ENCODE data around the gene DPY19L2. TPM values are rescaled to one million over a fixed set of nuclear protein-coding genes. Genes with fewer than 3 reads are reported as not detected.
"Not testable (repeated sequence)": the region's sequence is repeated elsewhere in the genome, so short reads cannot be mapped to it uniquely, and the experiment has no call there.

The DPY19L2 gene
- 10 to 100 TPM; 17.3 to 29.0 (median 27.4) TPM for polyA plus RNA-seq (ENCODE audit: insufficient read depth in 1 of 5, insufficient read length in 5 of 5, low replicate concordance in 1 of 5)
- long read RNA-seq, donor 1, partial matches to known transcripts, result 0 of 1 reads
- long read RNA-seq, donor 1, other reads (novel, unspliced or antisense), result 0 of 1 reads
- long read RNA-seq, donor 2, result 0 reads
- long read RNA-seq, donor 3, partial matches to known transcripts, result 0 of 1 reads
- long read RNA-seq, donor 3, other reads (novel, unspliced or antisense), result 0 of 1 reads
- long read RNA-seq, donor 4, result 0 reads
- long read RNA-seq, donor 5, partial matches to known transcripts, result 0 of 1 reads
- long read RNA-seq, donor 5, other reads (novel, unspliced or antisense), result 0 of 1 reads
- long read RNA-seq, donor 6, partial matches to known transcripts, result 0 of 1 reads
- long read RNA-seq, donor 6, other reads (novel, unspliced or antisense), result 0 of 1 reads
- long read RNA-seq, donor 7, result 0 reads
- long read RNA-seq, donor 8, partial matches to known transcripts, result 0 of 2 reads
- long read RNA-seq, donor 8, other reads (novel, unspliced or antisense), result 0 of 2 reads

DNA sequence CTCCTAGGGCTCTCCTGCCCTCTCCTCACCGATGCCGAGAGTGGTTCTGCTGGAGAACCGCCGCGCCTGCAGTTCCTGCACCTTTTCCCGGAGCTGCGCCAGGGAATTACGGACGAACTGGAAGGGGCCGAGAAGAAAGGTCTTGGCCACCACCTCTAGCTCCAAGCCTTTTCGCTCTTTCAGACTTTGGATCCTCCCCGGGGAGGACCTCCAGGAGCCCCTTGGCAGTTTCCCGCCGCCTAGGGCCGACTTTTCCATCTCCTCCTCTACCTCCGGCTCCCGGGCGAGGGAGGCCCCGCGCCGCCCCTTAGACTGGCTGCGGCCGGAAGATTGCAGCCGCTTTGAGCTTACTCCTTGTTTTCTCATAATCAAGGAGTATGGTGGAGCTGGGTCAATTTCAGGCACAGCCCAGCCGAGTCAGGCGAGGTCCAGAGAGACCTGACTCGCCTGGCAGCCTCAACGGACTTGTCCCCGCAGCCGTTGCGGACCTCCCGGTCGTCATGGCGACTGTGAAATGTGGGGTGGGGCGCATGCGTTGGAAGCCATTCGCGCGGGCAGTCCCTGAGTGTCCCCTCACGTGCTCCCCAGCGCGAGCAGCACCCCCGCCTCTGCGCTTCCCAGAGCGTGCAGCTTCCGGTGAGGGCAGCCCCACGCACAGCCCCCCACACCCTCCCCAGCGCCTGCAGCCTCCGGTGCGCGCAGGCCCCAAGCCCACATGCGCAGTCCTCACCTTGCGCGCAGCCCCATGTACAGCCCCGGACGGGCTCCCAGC lies at the start of gene DPY19L2:
TSS of gene DPY19L2 (minus strand) at position 466 of the 772 bp plus-strand sequence. CDS start at position 366, 100 bp downstream.
- peak; percentile 68 to 79 for DNase-seq

DNA sequence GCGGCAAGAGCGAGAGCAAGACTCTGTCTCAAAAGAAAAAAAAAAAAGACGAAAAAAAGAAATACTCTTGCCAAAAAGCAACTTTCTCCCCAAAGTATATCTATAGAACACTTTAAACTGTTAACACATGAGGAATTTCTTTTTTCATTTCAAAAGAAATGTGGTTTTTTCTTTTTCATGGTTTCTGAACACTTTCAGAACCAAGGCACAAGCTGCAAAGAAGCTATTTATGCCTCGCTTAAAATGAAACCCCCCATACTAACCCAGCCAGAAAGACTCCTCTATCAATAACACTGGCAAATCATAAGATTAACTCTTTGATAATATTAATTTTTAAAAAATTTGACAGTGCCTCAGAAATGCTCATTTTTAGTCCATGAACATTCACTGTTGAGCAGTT lies 48.6 kb upstream of the DPY19L2 start:
- DNase-seq, result not testable (repeated sequence)

DNA sequence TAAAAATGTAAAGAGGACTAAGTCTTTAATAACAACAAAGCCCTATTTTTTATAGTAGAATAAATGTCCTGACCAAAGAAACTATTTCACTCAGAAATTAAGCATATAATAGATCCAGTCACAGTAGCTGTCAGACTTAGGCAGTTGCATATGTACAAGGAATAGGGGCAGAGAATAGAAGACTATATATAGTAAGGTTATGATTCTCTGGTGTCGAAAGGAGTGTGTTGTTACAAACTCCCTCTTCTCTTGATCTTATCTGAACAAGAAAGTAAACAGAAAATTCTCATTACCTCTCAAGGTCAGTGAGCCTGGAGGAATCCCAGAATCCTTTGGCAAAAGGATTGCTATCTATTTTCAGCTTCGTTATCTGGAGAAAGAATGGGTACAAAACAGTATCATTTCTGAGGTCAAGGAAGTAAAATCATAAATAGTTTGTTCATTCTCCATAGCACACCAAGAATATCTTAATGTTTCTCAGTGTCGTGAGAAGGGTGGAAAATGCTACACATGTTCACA lies 46.9 kb upstream of the DPY19L2 start:
- DNase-seq, result not testable (repeated sequence)

DNA sequence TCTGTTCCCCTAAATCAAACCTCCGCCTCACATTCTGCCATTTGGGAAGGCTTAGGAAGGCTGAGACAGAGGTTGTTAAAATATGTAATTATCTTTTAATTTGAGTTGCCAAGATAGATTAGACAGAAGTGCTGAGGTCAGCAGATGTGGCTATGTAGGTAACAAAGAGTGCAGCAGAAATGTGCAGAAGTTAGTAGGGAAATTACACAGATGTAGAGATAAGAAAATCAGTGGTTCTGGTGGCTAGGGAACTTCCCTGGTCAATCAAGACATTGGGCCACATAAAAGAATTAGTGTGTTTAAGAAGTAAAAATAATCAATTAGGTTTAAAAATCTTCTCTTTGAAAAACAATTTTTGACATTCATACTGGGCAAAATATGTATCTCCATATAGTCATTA lies 46.1 kb upstream of the DPY19L2 start:
- not testable (repeated sequence) for DNase-seq

DNA sequence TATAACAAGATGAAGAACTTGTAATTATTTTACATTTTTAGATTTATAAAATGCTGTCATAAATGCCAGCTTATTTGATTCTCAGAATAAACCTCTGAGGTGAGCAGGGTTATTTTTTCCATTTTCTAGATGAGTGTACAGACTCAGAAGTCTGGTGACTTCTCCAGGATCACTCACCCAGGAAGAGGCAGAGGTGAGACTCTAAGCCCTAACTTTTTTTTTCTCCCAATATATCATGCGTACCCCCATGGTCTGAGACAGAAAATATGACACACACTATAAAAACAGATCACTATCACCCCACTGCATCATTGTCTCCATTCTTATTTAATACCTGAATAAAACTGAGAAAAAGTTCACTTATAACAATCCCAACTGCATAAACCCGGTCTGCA lies 45.4 kb upstream of the DPY19L2 start:
- DNase-seq, result not testable (repeated sequence)

DNA sequence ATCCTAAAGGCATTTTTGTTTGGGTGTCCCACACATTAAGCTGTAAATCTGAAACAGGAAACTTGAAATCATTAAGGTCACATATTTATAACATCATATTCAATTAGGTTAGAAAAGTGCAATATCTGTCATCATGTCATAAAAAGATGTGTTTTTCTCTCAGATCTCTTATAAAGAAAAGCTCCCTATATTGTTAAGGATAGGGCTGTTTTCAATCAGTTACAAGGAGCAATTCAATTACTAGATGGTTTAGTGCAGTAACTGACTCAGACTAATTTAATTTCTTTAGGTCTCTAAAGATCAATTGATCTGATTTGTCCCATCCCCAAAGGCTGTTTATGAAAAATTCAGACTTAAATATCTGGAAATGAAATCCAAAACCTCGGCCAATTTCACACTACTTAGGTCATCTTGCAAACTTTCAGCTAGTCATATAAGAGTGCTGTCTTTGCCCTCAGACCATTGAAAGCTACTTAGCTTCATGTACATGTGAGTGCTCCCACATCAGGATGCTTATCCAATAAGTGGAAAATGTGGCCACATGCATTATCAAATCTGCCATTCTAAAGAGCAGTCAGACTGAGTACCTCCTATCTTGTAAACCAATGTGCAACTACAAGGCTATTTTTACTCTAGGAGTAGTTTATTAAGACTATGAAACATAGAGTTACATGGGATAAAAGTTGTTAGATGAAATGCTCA lies 44.8 kb upstream of the DPY19L2 start:
- DNase-seq, result not testable (repeated sequence)

DNA sequence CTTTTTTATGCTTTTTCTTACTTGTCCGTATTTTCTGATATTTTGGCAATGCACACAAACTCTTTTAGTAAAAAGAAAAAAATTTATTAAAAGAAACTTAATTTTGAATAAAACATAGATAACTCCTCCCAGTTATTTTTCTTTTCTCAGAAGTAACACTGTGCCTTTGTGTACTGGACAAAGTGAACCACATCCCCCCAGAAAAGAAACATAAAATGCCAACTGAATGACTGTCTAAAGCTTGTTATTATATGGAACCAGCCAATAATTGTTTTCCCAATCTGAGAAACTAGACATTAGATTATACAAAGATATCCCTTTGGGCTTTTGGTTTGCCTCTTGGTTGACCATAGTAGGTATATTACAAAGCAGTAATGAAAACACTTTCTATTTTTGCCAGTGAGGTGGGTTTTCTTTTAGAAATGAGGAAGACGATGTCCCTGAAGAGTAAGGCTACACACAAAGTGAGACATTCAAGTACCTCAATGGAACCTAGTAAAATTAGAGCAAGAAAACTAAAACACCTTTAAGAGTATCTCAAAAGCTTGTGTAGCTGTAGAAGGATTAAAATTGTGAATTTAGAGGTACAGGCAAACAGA lies 44.2 kb upstream of the DPY19L2 start:
- not testable (repeated sequence) for DNase-seq

DNA sequence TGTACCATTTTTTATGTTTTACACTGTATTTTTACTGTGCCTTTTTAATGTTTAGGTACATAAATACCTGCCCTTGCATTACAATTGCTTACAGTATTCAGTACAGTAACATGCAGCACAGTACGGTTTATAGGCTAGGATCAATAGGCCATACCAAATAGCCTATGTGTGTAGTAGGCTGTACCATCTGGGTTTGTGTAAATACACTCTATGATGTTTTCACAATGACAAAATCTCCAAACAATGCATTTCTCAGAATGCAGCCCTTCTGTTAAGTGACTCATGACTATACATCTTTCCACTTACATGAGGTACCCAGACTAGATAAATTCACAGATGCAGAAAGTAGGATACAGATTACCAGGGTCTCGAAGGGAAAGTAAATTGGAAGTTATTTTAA lies 43.0 kb upstream of the DPY19L2 start:
- DNase-seq, result not testable (repeated sequence)

DNA sequence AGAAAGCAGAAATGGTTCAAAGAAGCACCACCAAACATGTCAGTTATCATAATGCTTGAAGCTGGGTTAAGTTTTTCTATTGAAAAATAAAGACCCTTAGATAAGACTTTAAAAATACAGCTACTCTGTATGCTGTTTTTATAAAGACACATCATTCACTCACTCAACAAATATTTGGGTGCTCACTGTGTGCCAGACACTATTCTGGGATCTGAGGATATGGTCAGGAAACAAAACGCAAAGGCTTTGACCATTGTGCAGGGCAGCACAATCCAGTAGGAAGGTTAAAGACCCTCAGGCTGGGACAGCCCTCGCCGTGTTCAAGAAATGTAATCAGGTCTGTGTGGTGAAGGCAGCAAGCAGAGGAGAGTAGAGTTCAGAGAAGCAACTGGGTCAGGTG lies 38.0 kb upstream of the DPY19L2 start:
- DNase-seq, result no peak

DNA sequence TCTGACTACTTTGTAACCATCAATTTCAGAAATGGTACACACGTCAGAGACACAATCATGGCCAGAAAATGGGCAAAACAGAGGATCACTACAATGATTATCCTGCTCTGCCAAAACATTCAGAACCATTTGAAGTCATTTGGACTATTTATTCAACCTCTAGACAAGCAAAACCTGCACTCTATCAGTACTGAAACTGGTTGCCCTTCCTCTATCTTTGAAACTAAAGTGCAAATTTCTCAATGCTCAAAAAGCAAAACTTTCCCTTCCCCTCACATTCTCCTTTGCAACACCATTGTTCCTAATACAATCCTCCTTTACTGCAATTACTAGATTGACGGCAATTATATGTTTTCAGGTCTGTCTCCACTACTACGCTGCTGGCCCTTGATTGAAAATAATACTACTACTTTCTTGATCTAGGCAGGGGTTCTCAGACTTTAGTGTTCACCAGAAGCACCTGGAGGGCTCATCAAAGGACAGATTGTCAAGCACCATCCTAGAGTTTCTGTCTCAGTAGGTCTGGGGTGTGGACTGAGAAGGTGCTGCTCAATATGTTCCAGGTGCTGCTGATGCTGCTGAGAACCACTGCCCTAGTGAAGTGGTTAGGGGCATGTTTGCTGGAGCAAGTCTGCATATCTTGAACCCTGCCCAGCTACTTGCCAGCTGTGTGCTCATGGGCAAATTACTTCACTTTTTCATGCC lies 31.5 kb upstream of the DPY19L2 start:
- DNase-seq, result not testable (repeated sequence)

DNA sequence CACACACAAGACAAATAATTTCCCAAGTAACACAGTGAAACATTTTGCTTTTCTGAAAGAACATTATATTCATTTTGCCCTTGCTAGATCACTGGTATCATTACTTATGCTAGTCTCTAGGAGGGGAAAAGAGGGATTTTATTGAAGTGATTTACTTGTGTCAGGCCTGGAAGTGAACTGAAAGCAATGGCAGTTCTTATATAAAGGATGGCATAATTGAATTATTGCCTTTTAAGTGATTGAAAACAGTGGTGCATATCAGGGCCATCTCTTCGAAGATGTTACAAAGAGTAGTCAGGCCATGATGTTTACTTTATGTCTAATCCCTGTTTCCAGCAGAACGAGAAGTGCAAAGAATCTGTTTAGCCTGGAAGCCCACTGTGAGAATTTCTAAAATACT lies 30.7 kb upstream of the DPY19L2 start:
- not testable (repeated sequence) for DNase-seq

DNA sequence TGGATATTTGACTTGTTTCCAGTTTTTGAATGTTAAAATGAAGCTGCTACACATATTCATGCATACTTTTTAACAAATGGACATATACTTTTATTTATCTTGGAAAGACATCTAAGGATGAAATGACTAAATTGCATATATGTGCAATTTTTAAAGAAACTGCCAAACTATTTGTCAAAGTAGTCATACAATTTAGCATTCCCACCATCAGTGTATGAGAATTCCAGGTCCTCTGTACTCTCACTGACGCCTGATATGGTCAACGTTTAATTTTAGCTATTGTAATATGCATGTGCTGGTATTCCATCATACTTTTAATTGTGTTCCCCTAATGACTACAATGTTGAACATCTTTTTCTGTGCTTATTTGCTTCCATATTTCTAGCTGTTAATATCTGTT lies 22.5 kb upstream of the DPY19L2 start:
- not testable (repeated sequence) for DNase-seq

DNA sequence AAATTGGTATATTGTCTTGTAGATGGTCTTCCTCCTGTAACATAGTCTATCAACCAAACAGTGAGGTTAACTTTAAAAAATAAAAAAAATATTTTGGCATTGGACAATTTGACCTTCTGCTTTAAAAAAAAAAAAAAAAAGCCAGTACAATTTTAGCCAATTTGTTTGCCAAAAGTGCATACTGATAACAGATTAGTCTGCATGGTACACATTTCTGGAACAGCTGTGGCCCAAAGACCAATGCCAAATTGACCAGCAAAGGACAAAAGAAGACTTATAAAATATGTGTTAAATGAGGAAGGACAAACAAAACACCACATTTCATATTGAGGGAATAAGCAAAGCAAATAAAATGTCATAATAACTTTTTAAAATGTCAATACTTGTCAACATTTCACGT lies 20.8 kb upstream of the DPY19L2 start:
- not testable (repeated sequence) for DNase-seq

DNA sequence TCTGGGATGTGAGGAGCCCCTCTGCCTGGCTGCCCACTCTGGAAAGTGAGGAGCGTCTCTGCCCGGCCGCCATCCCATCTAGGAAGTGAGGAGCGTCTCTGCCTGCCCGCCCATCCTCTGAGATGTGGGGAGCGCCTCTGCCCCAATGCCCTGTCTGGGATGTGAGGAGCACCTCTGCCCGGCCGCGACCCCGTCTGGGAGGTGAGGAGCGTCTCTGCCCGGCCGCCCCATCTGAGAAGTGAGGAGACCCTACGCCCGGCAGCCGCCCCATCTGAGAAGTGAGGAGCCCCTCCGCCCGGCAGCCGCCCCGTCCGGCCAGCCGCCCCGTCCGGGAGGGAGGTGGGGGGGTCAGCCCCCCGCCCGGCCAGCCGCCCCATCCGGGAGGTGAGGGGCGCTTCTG lies 18.3 kb upstream of the DPY19L2 start:
- DNase-seq, result not testable (repeated sequence)

DNA sequence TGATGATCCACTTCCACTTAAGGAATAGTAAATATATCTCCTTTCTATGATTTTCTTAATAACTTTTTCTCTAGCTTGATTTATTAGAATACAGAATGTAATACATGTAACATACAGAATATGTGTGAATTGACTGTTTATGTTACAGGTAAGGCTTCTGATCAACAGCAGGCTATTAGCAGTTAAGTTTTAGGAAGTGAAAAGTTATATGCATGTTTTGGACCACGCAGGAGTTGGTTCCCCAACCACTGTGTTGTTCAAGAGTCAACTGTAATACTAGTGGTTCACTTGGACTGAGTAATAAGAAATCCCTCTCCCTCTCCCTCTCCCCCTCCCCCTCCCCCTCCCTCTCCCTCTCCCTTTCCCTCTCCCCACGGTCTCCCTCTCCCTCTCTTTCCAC lies 17.5 kb upstream of the DPY19L2 start:
- not testable (repeated sequence) for DNase-seq

DNA sequence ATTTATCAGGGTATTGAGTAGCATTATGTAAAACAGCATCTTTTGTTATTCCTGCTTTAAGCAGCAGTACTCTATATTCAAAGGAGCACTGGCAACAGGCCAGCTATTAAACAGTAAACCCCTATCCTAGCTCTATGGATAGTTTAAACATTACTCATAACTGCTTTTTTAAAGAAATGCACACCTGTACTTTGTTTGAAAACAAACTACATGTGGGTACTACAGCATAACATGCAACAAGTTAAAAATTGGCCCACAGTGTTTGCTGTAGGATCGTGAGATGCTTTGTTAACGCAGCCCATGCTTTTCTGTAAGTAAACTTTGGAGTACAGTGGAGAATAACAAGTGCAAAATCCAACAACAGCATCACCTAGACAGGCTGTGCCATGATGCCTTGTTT lies 14.3 kb upstream of the DPY19L2 start:
- not testable (repeated sequence) for DNase-seq

DNA sequence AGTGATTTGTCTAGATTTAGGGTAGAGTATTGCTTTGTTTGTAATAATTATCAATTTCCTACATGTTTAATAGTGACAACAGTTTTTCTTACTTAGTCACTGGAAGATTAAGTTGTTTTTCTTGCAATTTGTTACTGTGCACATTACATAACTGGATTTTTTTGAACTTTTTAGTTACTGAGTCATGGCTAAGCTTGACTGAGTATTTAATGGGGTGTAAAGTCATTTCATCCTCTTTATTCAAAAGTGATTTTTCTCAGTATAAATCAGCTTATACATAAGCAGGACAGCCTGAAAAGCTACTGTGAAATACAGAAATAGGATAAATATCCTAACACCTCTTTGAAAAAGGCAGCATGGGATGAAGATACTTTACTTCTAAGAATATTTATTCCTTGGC lies 12.5 kb upstream of the DPY19L2 start:
- DNase-seq, result not testable (repeated sequence)

DNA sequence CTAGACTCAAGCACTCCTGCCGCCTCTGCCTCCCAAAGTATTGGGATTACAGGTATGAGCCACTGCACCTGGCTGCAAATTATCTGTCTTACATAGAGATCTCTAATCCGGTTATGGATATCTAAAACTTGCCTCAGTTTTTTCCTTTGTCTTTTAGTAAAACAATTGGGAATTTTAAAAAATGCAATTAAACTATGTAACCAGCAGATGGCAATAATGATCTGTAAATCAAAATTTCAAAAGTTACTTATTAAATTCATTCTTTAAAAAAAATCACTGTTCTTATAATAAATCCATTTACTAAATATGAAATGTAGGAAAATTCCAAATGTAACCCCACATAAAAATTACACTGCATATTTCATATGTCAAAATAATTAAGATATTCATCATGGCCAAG lies 4.3 kb upstream of the DPY19L2 start:
- not testable (repeated sequence) for DNase-seq

DNA sequence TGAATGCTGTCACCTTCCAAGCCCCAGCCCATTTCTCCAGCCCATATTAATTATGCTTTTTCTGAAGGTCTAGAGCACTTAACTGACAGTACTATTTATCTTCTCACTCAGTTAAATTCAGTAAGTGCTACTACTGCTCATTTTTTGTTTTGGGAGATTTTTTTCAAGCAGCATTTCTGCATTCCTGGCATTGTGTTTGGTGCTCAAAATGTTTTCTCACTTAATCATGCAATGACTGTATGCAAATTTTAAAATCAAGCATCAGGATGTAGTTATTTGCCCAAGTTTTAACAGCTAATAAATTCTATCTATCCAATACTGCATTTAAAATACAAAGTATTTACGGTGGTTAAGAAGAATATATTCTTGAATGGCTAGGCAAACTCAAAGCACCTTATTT lies 1.6 kb upstream of the DPY19L2 start:
- DNase-seq, result not testable (repeated sequence)

DNA sequence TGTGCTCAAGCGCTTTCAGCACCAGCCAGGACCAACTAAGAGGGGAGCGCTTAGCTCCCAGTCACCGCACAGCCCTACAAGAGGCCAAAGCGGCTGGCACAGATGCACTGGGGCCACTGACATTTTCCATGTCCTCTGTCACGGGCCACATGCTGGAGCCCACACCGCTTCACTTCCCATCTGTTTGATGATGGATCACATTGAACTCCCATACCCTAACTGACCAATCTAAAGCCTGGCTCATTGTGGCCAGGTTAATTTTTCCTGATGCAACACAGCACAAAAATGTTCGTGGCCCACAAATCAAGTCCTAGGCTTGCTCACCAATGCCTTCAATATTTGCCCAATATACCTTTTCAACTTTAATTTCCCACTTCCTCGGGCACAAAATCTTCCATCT lies 1.1 kb upstream of the DPY19L2 start:
- DNase-seq, result not testable (repeated sequence)
